Activated CD4-positive, alpha-beta T cell treated with anti-CD3 and anti-CD28 coated beads, Interleukin-2, amount 50 U/mL, for 16 hours (primary cell): Measurements from ENCODE around the gene PDE4D.

Experiments
- DNase-seq: peaks from one replicate; pipeline ENCODE4 v3.0.0-alpha.2; 2020

The PDE4D gene

DNA sequence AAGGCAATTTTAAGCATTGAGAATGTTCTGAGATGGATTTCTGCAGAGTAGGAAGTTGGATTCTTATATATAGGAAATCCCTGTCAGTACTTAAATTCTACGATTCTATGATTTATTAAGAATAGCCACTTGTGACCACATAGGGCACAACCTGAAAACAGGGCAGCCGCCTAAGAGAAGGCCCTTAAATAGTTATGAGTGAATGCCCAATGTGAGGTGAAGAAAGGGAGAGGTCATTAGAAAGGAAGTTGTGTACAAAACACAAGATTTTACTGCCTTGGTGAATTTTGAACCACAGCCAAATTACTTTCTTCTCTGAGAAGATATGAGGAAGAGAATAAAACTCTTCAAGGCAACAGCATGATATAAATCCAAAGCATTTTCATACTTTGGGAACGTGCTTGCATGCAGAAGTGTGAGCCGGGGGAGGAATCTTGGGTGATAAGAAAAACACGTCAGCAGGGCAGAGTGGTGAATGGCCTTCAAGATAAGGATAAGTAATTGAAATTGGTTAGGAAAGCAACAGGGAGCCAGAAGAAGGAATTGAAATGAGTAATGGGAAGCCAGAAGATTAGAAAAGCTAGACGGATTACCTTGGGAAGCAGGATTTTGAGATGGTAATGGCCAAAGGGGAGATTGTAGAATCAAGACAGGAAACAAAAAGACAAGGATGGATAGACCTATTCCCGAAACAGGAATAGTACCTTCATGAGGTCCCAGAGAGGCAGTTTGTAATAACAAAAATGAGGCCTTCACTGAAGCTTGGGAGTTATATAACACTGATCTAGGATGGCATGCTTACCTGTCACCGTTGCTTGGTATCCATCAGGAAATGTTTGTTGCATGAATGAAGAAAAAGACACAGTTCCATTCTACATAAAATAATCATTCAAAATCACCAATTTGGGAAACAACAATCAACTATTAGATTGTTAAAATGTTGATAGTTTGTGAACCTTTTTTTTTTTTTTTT, 244.3 kb downstream of the PDE4D start:
- DNase-seq: no peak

DNA sequence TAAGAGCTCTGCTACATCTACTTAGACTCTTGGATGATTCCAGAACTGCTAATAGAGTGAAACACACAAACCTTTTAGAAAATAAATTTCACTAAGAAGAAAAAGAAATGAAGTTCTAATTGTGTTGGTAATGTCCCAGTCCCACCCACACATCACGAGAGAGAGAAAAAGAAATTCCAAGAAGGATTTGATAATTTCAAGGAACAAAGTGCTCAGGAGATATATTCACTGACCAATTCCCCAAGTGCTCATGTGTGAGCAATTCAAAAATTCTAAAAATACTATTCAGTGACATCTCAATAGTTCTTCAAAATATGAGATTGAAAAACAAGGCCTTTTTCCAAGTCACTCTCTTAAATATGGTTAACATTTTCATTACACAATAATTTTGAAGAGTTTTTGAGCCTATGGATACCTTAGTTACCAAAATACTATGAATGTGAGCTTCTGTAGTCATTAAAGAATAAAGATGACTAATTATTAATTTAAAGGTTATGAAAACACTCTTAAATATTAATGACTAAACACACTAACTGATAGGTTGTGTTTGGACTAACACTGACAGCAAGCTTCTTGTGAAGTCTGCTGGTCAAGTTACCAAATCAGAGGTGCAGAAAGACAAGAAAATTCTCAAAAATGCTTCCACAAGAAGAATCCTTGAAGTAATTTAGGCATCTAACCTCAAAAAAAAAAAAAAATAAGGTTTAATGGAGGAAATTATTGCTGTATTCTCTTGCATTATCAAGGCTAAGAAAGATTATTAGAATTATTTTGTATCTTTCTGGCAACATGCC, 245.3 kb downstream of the PDE4D start:
- no peak for DNase-seq

DNA sequence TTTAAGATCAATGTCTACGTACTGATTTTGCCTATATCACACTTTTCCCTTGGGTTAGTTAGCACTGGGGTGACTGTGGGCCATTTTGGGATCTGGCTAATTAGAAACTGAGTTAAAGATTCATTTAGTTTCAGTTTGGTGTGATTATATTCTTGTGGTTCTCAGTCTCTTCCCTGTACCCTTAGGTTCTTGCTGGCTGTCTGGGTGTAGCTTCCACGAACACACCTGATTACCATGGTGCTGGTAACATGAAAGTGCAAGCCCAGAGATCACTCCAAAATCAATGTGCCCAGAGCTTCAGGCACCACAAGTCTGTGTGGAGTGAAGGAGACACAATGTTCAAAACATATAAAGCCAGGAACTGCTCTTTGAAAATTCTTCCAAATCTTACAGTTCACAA, 248.1 kb downstream of the PDE4D start:
- DNase-seq: no peak

DNA sequence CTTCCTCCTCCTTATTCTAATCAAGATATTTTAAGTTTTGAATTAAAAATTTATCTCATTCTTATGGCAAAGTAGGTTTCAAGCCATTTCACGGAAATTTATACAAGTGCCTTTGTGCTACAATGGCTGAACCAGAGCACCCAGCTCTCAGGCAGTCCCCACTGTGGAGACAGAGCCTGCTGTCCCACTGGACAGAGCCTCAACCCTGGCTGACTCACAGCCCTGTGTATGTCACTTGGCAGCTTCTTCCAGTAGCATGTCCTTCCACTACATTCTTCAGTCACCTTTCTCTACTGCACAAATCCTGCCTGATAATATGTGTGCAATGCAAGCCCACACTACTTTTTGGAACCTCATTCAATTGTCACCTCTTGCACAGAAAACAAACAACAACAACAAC, 253.1 kb downstream of the PDE4D start:
- no peak for DNase-seq

DNA sequence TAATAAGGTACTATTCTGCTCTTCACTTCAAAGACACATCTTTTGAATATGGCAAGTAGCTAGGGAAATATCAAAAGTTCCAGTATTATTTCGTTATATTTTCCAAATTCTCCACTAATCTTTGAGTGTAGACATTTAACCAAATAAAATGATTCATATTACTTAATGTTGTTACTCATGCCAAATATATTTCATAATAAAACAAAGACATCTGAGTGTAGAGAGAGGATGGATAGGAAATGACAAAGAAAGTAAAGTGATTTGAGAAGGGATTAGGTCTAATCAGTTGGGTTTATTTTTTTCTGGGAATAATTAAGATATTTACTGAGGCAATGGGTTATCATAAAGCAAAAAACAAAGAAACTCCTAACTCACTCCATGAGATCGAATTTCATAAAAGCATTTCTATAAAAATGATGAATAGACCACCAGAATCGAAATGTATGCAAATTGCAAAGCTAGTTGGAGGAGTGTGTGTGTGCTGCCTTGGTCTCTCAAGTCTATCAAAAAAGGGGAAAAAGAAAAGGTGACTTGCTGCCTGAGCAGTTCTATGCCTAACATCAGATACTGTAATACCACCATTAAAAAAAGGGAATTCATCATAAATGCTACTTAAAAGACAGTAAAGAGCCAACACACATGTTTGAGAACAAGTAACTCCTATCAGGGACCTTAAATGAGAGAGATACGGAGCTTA, 255.5 kb downstream of the PDE4D start:
- DNase-seq: no peak

DNA sequence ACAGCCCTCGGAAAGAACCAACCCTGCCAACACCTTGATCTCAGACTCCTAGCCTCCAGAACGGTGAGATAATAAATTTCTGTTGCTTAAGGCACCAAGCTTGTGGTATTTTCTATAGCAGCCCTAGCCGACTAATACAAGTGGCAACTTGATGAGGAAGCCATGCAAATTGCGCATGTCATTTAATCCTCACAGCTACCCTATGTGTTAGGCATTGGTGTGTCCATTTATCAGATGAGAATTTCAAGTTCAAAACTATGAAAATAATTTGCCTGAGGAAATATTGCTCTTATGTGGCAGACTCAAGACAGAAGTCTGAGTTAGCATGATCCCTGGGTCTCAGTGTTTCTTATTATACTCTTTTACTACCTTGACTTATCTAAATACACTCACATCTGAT, 264.0 kb downstream of the PDE4D start:
- DNase-seq: no peak

DNA sequence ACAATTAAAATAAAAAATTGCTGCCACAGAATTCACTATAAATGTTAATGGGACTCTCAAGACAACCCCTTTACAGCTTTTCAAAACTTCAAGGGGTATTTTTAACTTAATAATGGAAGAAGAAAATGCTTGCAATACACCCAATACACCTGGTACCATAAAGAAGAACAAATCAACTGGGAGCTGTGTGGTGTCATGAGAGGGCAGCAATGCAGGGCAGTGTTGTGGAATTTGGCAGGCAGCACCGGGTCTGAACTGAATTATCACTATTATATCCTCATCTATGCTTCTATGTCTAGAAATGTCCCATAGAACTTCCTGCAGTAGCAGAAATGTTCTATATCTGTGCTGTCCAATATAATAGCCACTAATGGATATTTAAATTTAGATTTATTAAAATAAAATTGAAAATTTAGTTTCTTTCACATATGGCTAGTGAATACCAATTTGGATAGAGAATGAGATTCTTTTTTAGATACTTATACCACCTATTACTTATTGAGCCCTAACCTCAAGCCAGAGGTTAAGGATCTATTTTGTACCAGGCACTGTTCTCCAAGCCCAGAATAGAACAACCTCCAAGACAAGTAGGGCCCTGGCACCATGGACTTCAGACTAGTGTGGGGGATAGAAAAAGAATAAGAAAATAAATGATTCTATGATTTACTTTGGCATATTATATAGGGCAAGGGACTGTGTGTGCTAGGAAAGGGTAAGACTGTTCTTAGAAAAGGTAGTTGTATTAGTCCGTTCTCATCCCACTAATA, 265.3 kb downstream of the PDE4D start:
- no peak for DNase-seq

DNA sequence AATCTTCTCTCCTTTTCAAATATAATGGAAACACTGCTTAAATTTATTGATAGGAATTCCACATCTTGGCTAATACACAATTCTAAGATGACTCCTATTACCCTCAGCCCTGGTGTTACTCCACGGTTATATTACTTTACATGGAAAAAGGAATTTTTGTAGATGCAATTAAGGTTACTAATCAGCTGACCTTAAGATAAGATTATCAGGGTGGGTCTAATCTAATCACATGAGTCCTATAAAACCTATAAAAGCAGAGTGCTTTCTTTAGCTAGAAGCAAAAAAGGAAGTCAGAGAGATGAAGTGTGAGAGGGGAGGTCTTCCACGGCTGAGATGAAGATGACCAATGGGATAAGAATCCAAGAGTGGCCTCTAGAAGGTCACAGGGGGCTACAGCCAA, 268.6 kb downstream of the PDE4D start:
- no peak for DNase-seq

DNA sequence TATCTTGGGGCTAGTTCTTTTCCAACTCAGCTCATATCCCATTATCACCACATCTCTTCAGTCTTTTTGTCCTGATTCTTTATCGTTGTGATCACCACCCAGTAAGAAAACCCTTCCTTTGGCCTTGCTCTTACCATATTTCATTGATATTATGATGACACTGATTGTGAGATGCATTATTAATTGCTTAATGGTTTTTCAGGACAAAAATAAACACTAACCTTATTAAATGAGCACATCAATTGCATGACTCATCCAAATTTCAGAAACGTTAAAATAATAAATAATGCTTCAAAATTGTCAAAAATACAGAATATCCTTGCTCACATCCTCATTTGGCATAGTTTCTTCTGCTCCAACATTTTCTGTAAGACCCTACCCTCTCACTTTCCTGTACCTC, 270.7 kb downstream of the PDE4D start:
- DNase-seq: no peak

DNA sequence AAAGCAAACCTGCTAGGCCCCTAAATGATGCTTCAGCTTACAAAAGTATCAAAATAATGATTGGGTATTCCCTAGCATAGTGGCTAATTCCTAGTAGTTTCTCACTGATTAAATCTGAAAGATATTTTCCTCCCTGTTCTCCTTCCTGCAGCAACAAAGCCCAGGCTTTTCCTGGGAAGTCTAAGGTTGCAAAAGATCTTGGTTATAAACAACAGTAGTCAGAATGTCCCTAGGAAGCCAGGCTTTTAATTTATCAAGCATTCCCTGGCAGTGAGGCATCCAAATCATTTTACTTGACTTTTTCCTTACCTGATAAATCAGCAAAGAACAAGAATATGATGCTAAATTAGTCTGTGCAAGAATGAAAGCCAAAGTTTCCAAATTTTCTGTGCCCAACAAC, 272.0 kb downstream of the PDE4D start:
- no peak for DNase-seq

DNA sequence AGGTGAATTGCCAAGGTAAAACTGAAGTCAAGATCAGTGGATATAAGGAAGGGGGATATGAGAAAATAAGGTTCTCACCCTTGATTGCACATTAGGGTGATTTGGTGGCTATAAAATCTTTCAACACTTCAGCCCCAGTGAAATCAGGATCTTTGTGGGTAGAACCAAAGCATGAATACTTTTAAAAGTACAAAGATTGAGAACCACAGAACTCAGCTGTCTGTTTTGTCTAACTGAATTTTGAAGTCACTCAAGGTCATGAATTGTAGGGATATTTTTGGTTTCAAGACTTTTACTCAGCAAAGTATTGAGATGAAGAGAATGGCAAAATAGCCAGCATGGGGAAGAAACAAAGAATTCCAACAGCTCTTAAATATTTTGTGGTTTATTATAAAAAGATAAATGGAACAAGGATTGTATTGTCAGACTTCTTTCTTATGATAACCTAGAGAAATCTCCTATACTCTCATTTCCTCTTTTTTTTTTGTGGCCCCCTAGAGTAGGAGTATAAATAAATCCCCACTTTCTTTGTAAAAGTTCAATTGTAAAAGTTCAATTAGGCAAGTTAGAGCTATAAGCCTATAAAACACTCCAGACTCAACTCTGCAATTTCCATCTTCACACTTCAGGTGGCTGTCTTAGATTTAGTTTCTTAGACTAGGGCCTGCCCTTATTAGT, 272.9 kb downstream of the PDE4D start:
- DNase-seq: no peak

DNA sequence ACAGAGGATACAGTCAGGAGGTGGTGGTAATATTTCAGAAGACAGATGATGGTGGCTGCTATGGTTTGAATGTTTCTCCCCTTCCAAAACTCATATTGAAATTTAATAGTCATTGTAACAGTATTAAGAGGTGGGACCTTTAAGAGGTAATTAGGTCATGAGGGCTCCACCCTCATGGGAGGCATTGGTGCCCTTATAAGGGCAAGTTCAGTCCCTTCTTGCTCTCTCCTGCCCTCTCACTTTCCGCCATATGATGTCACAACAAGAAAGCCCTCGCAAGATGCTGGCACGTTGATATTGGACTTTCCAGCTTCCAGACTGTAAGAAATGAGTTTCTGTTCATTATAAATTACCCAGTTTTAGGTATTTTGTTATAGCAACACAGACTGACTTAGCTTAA, 274.9 kb downstream of the PDE4D start:
- DNase-seq: no peak

DNA sequence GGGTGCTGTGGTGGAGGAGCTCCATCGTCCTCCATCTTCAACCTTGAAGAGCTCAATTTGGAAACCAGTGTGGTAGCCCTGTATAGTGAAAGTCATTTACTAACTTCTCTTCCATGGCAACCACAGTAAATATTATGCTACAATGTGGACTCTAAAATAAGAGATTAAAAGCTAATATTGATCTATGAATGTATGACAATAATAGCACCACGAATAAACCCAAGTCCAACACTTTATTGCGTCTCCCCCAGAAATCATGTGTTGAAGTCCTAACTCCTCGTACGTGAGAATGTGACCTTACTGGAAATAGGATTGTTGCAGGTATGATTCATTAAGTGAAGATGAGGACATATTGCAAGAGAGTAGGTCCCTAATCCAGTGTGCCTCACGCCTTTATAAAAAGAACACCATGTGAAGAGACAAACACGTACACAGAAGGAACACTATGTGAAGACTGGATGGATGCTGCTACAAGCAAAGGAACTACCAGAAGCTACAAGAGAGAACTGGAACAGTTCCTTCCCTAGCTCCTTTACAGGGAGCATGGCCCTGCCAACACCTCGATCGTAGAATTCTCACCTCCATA, 276.2 kb downstream of the PDE4D start:
- no peak for DNase-seq

DNA sequence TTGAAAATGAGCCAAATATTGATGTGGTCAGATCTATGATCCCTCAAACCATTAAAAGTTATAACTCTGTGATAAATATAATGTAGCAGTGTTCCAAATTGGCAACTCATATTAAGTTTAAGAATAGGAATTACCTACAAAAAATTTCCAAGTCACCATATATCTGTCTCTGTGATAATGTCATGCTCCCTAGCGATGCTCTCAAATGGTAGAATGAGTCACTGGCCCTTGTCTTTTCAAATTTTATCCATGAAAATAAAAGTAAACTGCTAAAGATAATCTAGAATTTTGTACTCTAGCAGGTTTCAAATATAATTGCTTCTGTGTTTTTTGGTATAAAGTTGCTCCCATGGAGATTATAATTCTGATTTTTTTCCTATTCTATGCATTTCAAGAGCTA, 277.1 kb downstream of the PDE4D start:
- DNase-seq: no peak

DNA sequence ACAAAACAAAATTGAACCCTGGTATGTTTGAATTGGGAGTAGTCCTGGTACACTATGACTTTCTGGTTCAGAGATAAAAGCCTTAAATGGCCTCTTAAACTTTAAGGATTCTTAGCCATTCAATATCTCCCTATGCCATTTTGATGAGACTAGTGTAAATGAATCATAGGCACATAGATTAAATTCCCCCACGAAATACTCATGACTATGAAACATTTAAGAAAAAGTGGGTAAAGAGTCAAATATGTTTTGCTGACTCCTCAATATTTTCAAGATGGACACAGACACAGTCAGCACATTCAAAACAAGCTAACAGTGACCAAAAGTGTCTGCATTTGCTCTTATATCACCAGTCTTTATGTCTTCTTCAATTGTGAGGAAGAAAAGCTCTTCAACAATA, 278.3 kb downstream of the PDE4D start:
- DNase-seq: no peak

DNA sequence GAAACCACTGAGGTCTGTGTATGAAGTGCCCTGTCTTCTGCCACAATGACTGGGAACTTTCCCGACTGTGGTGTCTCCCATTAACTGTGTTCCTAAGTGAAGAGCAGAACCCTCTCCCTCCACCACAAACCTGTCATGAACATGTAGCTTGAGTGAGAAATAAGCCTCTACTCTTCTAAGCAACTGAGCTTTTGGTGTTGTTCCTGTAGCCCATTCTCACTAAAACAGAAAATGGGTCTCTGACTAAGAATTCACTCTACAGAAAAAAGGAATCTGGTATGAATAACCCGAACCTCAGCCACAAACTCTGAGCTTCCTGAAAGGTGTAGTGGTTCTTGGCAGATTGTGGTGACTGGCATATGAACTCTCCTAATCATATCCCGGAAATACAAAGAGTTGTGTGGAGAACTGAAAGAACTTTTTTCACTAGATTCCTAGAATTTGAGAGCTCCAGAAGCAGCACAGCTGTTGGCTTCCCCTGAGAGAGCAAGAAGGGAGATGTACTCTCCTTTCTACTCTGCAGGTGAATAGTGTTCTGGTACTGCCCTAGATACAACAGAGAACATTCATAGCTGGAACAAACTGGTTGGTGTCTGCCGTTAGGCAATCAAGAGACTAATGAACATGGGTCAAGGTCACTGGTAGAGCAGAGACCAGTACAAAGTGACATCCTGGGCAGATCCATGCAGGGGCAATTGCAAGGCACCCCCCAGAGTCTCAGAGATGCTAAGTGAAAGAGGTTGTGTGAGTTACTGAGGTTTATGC, 283.8 kb downstream of the PDE4D start:
- peak; percentile 81 for DNase-seq

DNA sequence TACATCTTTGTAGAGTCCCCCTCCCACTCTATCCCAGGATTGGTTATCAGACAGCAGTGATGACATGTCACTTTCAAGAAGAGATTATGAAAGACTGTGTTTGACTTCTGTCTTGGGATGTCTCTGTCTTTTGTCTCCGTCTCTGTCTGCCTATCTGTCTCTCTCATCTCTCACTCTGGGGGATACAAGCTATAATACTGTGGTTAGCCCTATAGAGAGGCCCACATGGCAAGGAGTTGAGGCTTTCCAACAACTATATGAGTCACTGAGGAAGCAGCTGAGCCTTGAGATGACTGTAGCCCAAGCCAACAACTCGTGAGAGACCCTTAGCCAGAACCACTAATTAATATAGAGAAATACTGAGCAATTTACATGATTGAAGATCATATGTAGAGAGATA, 284.8 kb downstream of the PDE4D start:
- peak; percentile 81 for DNase-seq

DNA sequence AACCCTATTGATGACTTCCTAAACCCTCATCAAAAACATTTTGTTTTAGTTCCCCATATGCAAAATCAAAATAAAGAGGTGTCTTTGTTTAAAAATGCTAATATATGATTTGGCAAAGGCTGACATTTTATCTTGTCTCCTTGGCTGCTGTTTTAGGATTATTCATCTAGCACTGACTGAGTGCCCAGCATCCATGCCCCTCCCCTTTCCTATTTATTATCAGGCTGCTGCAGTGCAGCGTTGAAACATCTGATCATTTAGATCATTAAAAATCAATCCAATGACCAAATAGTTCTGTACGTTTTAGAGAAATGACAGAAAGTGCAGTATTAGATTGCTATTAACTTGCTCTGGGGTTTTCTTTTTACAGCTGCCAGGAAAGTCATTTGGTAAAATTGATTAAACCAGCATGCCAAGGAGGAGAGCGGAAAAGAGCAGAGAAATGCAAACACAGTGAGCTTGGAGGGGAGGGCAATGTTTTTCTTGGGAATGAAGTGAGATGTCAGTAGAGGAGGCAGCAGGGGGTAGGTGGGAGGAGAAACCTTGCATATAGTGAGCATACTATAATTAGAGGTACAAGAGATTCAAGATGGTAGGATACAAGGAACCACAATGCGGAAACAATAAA, 286.3 kb downstream of the PDE4D start:
- DNase-seq: no peak

DNA sequence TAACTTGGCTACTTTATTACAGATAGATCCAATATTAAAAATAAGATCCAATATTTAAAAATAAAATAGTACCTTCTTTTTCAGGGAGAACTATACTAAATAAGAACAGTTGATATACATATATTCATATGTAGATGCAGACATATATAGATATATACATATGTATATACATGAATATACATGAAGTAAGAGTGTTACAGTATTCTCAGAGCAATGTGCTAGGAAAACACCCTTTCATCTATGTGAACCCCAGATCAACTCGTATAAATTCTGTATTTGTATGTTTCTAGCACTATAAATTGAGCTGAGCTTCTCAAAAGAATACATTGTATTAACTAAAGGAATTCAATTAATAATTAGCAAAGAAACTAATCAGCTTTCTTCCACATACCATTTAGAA, 287.6 kb downstream of the PDE4D start:
- DNase-seq: no peak

DNA sequence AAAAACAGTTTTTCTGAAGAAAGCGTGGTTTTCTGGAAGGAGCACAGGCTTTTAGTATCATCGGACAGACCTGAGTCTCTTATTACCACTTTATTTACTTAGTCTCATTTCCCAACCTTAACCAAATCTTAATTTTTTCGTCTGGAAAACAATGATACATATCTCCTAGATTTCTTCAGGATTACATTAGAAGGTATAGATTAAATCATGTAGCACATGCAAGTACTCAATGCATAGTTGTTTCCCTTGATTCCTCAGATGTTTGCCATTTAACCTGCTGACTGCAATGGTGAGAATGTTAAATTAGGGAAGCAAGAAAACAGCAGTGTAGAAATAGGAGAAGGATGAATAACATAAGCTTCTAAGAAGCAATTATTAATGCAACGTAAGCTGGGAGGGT, 289.4 kb downstream of the PDE4D start:
- DNase-seq: no peak
